Panc1 (cell line): ENCODE measurements around the gene SYCE3.

Experiments used
- POLR2AphosphoS5 ChIP-seq: IDR thresholded peaks from 2 replicates; pipeline ENCODE4 v1.6.1; 2012; ENCODE audit warnings: mild to moderate bottlenecking, low read depth, low read length, moderate library complexity
- TF ChIP-seq, protein P1 (sequence below): fragments of 450-650 bp; IDR thresholded peaks from 2 replicates; pipeline ENCODE4 v1.5.1; 2017; ENCODE audit warnings: mild to moderate bottlenecking
- TF ChIP-seq, protein P2 (sequence below), 2 experiments: IDR thresholded peaks; 2 replicates each; pipeline ENCODE4 v1.6.1; 2011 to 2012; ENCODE audit warnings: low read depth in 2 of 2, control low read depth in 1 of 2, low read length in 1 of 2, mild to moderate bottlenecking in 1 of 2, moderate library complexity in 1 of 2; ENCODE audit not compliant: insufficient read depth in 1 of 2

DNA sequence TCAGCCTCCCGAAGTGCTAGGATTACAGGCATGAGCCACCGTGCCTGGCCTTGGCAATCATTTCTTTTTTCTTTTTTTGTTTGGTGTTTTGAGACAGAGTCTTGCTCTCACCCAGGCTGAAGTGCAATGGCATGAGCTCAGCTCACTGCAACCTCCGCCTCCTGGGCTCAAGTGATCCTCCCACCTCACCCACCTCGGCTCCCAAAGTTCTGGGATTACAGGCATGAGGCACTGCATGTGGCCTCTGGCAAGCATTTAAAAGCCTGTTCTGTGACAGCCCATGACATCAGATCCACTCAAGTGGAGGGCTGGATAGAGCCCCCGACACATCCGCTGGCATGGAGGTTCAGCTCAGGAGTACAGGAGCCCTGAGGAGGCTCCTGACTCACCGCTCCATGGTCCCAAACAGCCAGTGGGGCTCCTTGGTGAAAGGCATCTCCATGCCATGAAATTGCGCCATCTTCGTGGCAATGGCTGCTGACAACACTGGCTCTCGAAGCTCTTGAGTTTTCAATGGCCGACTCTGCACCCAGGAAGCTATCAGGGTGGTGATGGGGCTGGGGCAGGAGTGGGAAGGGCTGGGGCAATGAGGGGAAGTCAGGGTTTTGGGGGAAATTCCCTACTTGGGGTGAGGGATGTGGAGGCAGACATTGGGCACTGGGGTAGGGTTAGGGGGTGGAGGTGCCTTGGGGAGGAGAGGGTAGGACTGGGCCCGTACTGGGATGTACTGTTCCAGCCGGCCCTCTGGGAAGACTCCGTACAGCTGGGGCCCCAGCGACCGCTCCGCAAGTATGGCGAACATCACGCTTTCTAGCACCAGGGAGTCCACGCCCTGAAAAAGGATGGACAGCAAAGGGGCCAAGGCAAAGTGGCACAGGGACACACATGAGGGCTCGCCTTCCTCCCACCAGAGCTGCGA lies 18.6 kb upstream of the SYCE3 start:
- TF ChIP-seq, protein P1, sequence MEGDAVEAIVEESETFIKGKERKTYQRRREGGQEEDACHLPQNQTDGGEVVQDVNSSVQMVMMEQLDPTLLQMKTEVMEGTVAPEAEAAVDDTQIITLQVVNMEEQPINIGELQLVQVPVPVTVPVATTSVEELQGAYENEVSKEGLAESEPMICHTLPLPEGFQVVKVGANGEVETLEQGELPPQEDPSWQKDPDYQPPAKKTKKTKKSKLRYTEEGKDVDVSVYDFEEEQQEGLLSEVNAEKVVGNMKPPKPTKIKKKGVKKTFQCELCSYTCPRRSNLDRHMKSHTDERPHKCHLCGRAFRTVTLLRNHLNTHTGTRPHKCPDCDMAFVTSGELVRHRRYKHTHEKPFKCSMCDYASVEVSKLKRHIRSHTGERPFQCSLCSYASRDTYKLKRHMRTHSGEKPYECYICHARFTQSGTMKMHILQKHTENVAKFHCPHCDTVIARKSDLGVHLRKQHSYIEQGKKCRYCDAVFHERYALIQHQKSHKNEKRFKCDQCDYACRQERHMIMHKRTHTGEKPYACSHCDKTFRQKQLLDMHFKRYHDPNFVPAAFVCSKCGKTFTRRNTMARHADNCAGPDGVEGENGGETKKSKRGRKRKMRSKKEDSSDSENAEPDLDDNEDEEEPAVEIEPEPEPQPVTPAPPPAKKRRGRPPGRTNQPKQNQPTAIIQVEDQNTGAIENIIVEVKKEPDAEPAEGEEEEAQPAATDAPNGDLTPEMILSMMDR: no peak
- TF ChIP-seq, protein P2, sequence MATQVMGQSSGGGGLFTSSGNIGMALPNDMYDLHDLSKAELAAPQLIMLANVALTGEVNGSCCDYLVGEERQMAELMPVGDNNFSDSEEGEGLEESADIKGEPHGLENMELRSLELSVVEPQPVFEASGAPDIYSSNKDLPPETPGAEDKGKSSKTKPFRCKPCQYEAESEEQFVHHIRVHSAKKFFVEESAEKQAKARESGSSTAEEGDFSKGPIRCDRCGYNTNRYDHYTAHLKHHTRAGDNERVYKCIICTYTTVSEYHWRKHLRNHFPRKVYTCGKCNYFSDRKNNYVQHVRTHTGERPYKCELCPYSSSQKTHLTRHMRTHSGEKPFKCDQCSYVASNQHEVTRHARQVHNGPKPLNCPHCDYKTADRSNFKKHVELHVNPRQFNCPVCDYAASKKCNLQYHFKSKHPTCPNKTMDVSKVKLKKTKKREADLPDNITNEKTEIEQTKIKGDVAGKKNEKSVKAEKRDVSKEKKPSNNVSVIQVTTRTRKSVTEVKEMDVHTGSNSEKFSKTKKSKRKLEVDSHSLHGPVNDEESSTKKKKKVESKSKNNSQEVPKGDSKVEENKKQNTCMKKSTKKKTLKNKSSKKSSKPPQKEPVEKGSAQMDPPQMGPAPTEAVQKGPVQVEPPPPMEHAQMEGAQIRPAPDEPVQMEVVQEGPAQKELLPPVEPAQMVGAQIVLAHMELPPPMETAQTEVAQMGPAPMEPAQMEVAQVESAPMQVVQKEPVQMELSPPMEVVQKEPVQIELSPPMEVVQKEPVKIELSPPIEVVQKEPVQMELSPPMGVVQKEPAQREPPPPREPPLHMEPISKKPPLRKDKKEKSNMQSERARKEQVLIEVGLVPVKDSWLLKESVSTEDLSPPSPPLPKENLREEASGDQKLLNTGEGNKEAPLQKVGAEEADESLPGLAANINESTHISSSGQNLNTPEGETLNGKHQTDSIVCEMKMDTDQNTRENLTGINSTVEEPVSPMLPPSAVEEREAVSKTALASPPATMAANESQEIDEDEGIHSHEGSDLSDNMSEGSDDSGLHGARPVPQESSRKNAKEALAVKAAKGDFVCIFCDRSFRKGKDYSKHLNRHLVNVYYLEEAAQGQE (IDR thresholded peaks at IDR 0.05; ENCODE audit: insufficient read depth in 1 of 2, low read depth in 2 of 2, low read length in 1 of 2): no peak
- no peak for TF ChIP-seq POLR2AphosphoS5
